Ishikawa (cell line): ENCODE data around the gene ELP2.

Source experiments
- CEBPB ChIP-seq: IDR thresholded peaks from 2 replicates; pipeline ENCODE4 v1.6.1; 2012
- CREB1 ChIP-seq: IDR thresholded peaks from 2 replicates; pipeline ENCODE4 v1.6.1; 2012; ENCODE audit warnings: low read depth
- EGR1 ChIP-seq: IDR thresholded peaks from 2 replicates; pipeline ENCODE4 v1.6.1; 2012
- EP300 ChIP-seq: IDR thresholded peaks from 2 replicates; pipeline ENCODE4 v1.6.1; 2012; ENCODE audit warnings: borderline replicate concordance
- FOXM1 ChIP-seq: IDR thresholded peaks from 2 replicates; pipeline ENCODE4 v1.6.1; 2012; ENCODE audit warnings: low read depth, borderline replicate concordance
- NFIC ChIP-seq: IDR thresholded peaks from 2 replicates; pipeline ENCODE4 v1.6.1; 2012
- RAD21 ChIP-seq: IDR thresholded peaks from 2 replicates; pipeline ENCODE4 v1.6.1; 2012; ENCODE audit warnings: low read depth
- TAF1 ChIP-seq: IDR thresholded peaks from 2 replicates; pipeline ENCODE4 v1.6.1; 2012; ENCODE audit warnings: low read depth, mild to moderate bottlenecking
- TCF12 ChIP-seq: IDR thresholded peaks from 2 replicates; pipeline ENCODE4 v1.6.1; 2012; ENCODE audit warnings: low read depth
- TEAD4 ChIP-seq: IDR thresholded peaks from 2 replicates; pipeline ENCODE4 v1.6.1; 2012
- YY1 ChIP-seq: IDR thresholded peaks from 2 replicates; pipeline ENCODE4 v1.6.1; 2012; ENCODE audit warnings: low read depth
- ZBTB7A ChIP-seq: IDR thresholded peaks from 2 replicates; pipeline ENCODE4 v1.6.1; 2012; ENCODE audit warnings: low read depth
- TF ChIP-seq, protein P1 (sequence below): IDR thresholded peaks from 2 replicates; pipeline ENCODE4 v1.6.1; 2012
- TF ChIP-seq, protein P2 (sequence below): IDR thresholded peaks from 2 replicates; pipeline ENCODE4 v1.6.1; 2012
- TF ChIP-seq, protein P3 (sequence below): IDR thresholded peaks from 2 replicates; pipeline ENCODE4 v1.6.1; 2012; ENCODE audit warnings: low read depth, mild to moderate bottlenecking

The ELP2 gene

DNA sequence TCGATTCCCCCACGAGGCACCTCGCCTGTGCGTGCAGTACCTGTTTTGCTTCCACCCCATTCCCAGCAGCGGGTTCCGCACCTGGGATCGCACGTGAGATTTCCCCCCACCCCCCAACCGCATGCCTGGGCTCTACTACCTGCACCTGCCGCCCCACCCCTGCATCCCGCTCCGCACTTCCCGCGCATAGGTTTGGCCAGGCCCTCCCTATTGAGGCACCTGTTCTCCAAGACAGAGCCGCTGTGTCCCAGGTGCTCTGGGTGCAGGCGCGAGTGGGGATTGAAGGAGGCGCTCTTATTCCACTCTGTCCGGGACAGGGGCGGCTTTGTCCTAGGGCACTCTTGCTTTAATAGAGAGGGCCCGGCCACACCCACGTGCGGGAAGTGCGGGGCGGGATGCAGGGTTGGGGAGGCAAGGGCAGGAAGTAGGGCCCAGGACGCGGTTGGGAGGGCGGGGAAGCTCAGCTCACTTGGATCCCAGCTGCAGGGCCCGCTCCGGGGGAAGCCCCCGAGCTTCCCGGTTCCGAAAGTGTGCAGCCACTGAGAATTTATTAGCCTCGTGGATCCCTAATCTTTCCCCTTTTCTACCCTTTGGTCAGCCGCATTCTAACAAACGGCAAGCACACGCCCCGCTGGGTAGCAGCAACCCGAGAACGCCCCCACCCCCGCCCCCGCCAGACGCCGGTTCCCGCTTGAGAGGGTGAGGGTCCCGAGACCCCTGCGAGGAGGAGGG is 56.9 kb downstream of the ELP2 start:
- TF ChIP-seq ZBTB7A (peak; percentile 98), CREB1 (no peak)

DNA sequence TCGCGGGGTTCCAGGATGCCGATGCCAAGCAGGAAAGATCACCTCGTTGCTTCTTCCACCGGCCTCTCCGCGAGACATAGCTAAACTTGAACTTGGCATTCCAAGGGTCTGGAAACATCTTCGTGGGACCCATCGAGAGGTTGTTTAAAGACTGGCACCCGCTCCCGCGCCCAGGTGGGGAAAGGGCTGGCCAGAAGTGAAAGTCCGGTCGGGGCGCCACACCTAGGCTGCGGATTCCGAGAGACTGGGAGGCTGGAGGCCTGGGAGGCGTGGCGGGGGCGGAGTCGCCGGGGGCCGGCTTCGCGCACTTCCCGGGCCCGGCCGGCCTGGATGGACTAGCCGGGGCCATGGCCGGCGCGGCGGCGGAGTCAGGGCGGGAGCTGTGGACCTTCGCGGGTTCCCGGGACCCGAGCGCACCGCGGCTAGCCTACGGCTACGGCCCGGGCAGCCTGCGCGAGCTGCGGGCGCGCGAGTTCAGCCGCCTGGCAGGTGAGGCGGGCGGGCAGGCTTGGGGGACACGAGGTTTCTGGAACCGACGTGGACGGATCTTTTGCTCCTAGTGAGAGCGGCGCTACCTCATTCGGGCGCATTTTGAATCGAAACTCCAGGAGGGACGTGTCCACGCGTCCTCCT is 57.6 kb downstream of the ELP2 start, which contains the start of gene MOCOS:
TSS of gene MOCOS (plus strand) at position 305 of the 633 bp plus-strand sequence. CDS start at position 348, 43 bp downstream.
- TF ChIP-seq CEBPB: no peak
- TF ChIP-seq FOXM1: no peak
- peak; percentile 84 for TF ChIP-seq YY1
- no peak for TF ChIP-seq RAD21
- TF ChIP-seq TAF1: peak; percentile 58; the same call in 1 of the 2 replicates
- no peak for TF ChIP-seq ZBTB7A
- TF ChIP-seq, protein P1, sequence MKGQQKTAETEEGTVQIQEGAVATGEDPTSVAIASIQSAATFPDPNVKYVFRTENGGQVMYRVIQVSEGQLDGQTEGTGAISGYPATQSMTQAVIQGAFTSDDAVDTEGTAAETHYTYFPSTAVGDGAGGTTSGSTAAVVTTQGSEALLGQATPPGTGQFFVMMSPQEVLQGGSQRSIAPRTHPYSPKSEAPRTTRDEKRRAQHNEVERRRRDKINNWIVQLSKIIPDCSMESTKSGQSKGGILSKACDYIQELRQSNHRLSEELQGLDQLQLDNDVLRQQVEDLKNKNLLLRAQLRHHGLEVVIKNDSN: no peak
- TF ChIP-seq TCF12: no peak; the same call in 1 of the 2 replicates
- TF ChIP-seq CREB1: no peak
- no peak for TF ChIP-seq EP300
- TF ChIP-seq, protein P2, sequence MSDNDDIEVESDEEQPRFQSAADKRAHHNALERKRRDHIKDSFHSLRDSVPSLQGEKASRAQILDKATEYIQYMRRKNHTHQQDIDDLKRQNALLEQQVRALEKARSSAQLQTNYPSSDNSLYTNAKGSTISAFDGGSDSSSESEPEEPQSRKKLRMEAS: peak; percentile 78; the same call in 1 of the 2 replicates
- TF ChIP-seq EGR1: no peak
- TF ChIP-seq NFIC: no peak
- TF ChIP-seq TEAD4: 0 out of 2 replicates have a peak, but pooled peaks have one; percentile 8
- TF ChIP-seq, protein P3, sequence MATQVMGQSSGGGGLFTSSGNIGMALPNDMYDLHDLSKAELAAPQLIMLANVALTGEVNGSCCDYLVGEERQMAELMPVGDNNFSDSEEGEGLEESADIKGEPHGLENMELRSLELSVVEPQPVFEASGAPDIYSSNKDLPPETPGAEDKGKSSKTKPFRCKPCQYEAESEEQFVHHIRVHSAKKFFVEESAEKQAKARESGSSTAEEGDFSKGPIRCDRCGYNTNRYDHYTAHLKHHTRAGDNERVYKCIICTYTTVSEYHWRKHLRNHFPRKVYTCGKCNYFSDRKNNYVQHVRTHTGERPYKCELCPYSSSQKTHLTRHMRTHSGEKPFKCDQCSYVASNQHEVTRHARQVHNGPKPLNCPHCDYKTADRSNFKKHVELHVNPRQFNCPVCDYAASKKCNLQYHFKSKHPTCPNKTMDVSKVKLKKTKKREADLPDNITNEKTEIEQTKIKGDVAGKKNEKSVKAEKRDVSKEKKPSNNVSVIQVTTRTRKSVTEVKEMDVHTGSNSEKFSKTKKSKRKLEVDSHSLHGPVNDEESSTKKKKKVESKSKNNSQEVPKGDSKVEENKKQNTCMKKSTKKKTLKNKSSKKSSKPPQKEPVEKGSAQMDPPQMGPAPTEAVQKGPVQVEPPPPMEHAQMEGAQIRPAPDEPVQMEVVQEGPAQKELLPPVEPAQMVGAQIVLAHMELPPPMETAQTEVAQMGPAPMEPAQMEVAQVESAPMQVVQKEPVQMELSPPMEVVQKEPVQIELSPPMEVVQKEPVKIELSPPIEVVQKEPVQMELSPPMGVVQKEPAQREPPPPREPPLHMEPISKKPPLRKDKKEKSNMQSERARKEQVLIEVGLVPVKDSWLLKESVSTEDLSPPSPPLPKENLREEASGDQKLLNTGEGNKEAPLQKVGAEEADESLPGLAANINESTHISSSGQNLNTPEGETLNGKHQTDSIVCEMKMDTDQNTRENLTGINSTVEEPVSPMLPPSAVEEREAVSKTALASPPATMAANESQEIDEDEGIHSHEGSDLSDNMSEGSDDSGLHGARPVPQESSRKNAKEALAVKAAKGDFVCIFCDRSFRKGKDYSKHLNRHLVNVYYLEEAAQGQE: no peak

DNA sequence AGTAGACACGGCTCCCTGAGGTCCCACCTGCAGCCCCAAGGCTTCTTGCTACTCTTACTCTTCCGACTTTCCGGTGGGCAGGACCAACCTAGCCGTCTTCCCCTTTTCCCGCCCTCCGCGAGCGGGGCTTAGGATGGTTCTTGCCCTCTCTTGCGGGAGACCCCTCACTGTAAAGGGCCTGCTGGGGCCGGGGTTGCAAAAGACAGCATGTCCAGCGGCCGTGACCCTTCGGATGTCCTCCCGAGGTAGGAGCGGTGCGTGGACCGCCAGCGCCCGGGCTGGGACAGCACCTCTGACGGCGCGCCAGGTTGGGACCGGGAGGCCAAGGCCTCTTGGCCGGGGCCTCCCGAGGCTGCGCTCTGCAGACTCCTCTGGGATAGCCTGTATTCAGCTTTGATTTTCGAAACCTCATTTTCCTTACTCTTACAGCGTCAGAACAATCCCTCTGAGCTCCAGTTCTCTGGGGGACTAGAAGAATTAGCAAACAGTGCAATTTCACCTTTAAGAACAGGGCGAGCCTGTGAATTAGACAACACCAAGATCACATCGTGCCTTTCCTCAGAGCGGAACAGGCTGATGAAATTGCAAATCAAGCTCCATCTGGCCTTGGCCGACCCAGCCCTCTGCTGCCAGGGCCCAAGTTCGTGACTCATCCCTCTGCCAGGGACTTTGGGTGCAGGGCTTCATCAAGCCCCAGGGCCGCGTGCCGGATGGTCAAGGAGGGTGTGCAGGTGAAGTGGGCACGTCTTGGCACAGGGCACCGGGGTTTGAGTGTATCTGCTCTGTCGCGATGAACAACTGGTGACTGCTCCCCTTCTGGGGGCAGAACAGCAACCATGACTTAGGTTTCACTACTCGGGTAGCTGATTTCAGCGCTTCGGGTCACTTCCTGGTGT is 58.4 kb downstream of the ELP2 start:
- no peak for TF ChIP-seq CEBPB
- TF ChIP-seq FOXM1: no peak
- TF ChIP-seq, protein P1: no peak

DNA sequence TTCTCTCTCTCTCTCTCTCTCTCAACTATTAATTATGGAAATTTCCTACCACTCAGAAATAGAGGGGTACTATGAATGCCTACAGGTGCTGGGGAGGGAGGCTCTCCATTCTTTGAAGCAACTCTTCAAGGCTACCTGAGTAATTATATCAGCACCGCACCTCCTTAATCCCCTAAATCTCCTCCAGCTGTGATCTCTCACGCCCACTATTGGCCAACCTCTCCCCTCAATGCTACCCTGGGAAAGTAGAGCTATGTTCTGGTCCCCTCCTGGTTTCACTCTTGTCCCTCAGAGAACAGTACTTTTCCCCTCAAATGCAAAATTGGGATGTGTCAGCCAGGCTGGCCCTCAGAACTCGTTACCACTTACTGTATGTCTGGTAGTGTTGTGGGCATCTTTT is 59.2 kb downstream of the ELP2 start:
- TF ChIP-seq EP300 (no peak), TCF12 (no peak), EGR1 (no peak), FOXM1 (no peak), ZBTB7A (no peak), RAD21 (no peak), CREB1 (no peak), YY1 (no peak), CEBPB (no peak), TAF1 (no peak), TEAD4 (no peak), NFIC (no peak)
- TF ChIP-seq, protein P3: no peak
- TF ChIP-seq, protein P1: no peak
- TF ChIP-seq, protein P2: no peak

DNA sequence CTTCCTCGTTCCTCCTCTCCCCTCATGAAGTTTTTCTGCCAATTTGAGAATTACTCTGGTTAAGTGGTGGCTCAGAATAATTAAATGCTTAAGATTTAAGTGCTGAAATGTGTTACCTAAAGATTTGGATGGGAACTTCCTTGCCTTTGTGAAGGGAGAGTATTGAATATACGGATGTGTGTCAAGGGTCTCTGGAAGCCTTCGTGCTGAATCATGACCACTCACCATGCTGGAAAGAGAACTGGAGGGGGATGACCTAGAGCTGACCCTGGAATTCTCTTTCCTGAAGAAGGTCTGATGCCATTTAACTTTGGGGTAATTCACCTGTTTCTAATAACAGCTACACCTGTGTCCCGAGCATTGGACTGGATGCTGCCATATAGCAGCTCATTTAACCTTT is 59.8 kb downstream of the ELP2 start:
- TF ChIP-seq FOXM1 (no peak), CEBPB (no peak), EGR1 (no peak), ZBTB7A (no peak), CREB1 (no peak), TCF12 (no peak), YY1 (no peak)
- TF ChIP-seq, protein P1: no peak
- TF ChIP-seq, protein P2: no peak
